Activated CD4-positive, alpha-beta T cell treated with anti-CD3 and anti-CD28 coated beads, Interleukin-2, amount 10 ng/mL, durations not matched to agents 7 days and 5 days (primary cell): ENCODE measurements around the gene MYH9. TPM values are rescaled to one million over a fixed set of nuclear protein-coding genes. Genes with fewer than 3 reads are reported as not detected.

Experiments used
- CTCF ChIA-PET: fragments of 350-600 bp; sonication (Branson Sonifier 250); formaldehyde crosslinking; loops from one replicate; lab custom pipeline; 2021; ENCODE audit warnings: antibody characterized with exemption; lab: Charles Lee
- POLR2A ChIA-PET: fragments of 350-600 bp; sonication (Branson Sonifier 250); formaldehyde crosslinking; loops from one replicate; lab custom pipeline; 2021; ENCODE audit warnings: antibody characterized with exemption; lab: Charles Lee
- DNase-seq: peaks from one replicate; pipeline ENCODE4 v3.0.0-alpha.2; 2020
- H3K27ac Mint-ChIP-seq: one replicate; pipeline ENCODE4 v1.8.0; 2021; ENCODE audit warnings: mild to moderate bottlenecking, moderate library complexity, mixed read lengths
- H3K27me3 Mint-ChIP-seq: one replicate; pipeline ENCODE4 v1.8.0; 2021; ENCODE audit warnings: mixed read lengths
- H3K36me3 Mint-ChIP-seq: one replicate; pipeline ENCODE4 v1.8.0; 2021; ENCODE audit warnings: low read depth, mixed read lengths
- H3K4me1 Mint-ChIP-seq: one replicate; pipeline ENCODE4 v1.8.0; 2021; ENCODE audit warnings: mixed read lengths
- H3K4me3 Mint-ChIP-seq: one replicate; pipeline ENCODE4 v1.8.0; 2021; ENCODE audit warnings: mild to moderate bottlenecking, moderate library complexity, mixed read lengths
- H3K9me3 Mint-ChIP-seq: one replicate; pipeline ENCODE4 v1.8.0; 2021; ENCODE audit warnings: mixed read lengths
- total RNA-seq, 2 experiments: library from RNA; stranded (reverse); gene quantifications; one replicate each; pipeline ENCODE4 v1.2.3, GENCODE V29; 2021

MYH9 gene
- total RNA-seq, 2 experiments from 2014 or later = 881 to 1,009 TPM

DNA sequence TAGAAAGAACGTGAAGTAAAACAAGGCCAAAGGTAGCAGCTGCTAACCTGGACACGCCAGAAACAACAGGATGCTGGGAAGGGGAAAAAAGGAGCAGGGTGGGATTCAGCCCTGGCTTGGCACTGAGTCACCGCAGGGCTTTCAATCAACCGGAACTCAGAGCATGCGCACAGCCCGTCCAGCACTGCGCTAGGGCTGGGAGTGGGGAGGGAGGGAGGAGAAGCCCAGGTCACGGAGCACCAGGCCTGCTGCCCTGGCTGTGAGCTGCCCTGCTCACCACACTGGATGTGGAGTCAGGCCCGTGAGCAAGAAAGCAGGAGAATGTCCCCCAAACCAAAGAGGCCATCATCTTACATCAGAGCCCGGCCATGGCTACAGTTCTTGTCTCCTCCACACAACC lies 83.3 kb downstream of the MYH9 start:
- Mint-ChIP-seq H3K27ac (peak overlapping the region; percentile 68), H3K4me3 (no peak overlapping the region), H3K9me3 (no peaks in the 10 kb centered on the region), H3K36me3 (peaks cover 70% of the 10 kb centered on the region), H3K4me1 (peaks cover 17% of the 10 kb centered on the region), H3K27me3 (no peaks in the 10 kb centered on the region)
- no peak for DNase-seq
- ChIA-PET CTCF (no interaction called here), POLR2A (no interaction called here)

DNA sequence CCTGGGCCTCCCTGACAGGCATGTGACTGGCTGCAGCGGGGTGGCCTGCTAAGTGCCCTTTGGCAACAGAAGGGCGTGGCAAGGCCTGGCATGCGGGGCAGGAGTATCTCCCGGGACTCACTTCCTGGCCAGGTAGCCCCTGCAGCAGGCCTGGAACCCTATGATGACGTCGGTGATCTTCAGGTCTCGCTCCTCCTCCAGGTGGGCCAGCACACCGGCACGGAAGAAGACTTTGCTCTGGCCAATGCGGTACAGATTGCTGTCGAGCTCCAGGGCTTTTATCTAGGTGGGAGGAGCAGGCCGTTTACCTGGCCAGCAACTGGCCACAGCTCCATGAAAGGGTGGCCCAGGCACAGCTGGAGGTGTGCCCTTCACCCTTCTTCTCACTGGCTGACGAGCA lies 83.9 kb downstream of the MYH9 start:
- CTCF ChIA-PET = interaction anchor here (4.5 kb wide), 1 partner anchor 16 kb away, joined by 35 read pairs; no protein-coding TSS in a partner anchor
- Mint-ChIP-seq H3K4me1 (peaks cover 17% of the 10 kb centered on the region), H3K9me3 (no peaks in the 10 kb centered on the region), H3K27me3 (no peaks in the 10 kb centered on the region), H3K4me3 (no peak overlapping the region), H3K36me3 (peaks cover 69% of the 10 kb centered on the region), H3K27ac (peak overlapping the region; percentile 68)
- POLR2A ChIA-PET = no interaction called here
- no peak for DNase-seq

DNA sequence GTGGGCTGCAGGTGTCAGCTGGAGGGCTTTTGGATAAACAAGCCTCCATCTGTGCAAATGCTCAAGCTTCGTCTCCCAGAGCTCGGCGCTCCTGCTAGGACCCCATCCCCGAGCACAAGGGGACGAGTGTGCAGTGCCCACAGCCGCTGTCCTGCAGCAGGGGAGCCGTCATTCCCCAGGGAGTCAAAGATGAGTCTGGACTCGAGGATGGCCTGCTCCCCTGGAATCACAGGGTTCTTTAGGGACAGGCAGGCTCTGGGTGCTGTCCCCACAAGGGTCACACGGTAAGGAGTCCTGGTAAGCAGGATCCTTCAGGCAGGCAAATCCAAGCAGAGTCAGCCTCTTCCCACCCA lies 84.7 kb downstream of the MYH9 start:
- H3K4me3 Mint-ChIP-seq = no peak overlapping the region
- H3K27me3 Mint-ChIP-seq = no peaks in the 10 kb centered on the region
- no peak for DNase-seq
- ChIA-PET POLR2A (no interaction called here), CTCF (interaction anchor here (2.2 to 5.2 kb wide), 4 partner anchors 9 to 168 kb away, joined by 13 to 44 read pairs (median 28); no protein-coding TSS in a partner anchor)
- peak overlapping the region; percentile 13 for H3K27ac Mint-ChIP-seq
- H3K9me3 Mint-ChIP-seq = no peaks in the 10 kb centered on the region
- peaks cover 69% of the 10 kb centered on the region for H3K36me3 Mint-ChIP-seq
- peaks cover 15% of the 10 kb centered on the region for H3K4me1 Mint-ChIP-seq

DNA sequence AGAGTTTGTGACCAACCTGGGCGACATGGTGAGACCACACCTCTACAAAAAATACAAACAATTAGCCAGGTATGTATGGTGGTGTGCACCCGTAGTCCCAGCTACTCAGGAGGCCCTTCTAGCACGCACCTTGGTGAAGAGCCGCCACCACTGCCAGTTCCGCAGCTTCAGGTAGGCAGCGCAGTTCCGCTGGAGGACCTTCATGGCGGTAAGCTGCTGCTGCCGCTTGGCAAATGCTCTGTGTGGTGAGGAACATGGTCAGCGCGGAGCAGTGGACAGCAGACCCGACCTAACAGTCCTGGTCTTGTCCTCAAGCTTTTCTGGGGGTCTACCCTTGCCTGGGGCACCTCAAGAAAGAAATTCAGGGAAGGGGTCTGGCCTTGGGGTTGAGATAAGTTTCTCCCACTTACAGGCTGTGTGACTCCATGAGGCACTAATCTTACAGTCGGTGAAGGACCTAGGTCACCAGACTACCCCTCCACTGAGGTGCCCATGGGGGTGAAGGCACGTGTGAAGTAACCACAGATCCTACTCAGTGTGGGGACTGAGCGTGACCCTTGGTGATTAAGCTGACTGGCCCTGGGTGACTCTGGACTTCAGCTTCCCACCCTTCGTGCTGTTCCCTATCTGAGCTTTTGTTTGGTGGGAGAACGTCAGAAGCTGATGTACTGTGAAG lies 85.2 kb downstream of the MYH9 start:
- no peak for DNase-seq
- Mint-ChIP-seq H3K27ac (no peak overlapping the region), H3K9me3 (no peaks in the 10 kb centered on the region), H3K4me3 (no peak overlapping the region), H3K4me1 (peaks cover 13% of the 10 kb centered on the region), H3K27me3 (no peaks in the 10 kb centered on the region), H3K36me3 (peaks cover 74% of the 10 kb centered on the region)
- CTCF ChIA-PET = interaction anchor here (1.2 to 5.2 kb wide), 8 partner anchors 9 to 207 kb away, joined by 4 to 44 read pairs (median 12); no protein-coding TSS in a partner anchor
- POLR2A ChIA-PET = interaction anchor here (0.6 kb wide), 1 partner anchor 36 kb away, joined by 3 read pairs; no protein-coding TSS in a partner anchor

DNA sequence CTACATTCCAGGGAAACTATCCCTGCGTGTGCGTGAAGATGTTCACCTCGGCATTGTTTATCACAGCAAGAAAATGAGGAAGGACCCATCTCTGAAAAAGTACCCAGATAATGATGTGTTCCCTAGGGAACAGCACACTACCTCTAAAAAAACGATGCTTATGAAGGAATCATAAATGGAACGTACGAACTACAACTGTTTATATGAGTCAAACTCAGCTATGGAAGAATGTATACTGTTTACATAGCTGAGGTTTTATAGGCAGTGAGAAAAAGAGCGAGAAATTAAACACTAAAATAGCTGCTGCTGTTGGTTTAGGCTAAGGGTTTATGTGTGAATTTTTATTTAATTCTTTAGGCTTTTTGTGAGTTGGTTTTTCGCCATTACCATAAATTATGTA lies 85.9 kb downstream of the MYH9 start:
- DNase-seq = no peak
- POLR2A ChIA-PET = interaction anchor here (0.6 kb wide), 1 partner anchor 37 kb away, joined by 3 read pairs; no protein-coding TSS in a partner anchor
- Mint-ChIP-seq H3K4me1 (peaks cover 16% of the 10 kb centered on the region), H3K27me3 (no peaks in the 10 kb centered on the region), H3K9me3 (no peaks in the 10 kb centered on the region), H3K36me3 (peaks cover 75% of the 10 kb centered on the region), H3K27ac (peak overlapping the region; percentile 60), H3K4me3 (no peak overlapping the region)
- CTCF ChIA-PET = interaction anchor here (0.6 to 5.2 kb wide), 17 partner anchors 9 to 208 kb away, joined by 3 to 44 read pairs (median 8); no protein-coding TSS in a partner anchor

DNA sequence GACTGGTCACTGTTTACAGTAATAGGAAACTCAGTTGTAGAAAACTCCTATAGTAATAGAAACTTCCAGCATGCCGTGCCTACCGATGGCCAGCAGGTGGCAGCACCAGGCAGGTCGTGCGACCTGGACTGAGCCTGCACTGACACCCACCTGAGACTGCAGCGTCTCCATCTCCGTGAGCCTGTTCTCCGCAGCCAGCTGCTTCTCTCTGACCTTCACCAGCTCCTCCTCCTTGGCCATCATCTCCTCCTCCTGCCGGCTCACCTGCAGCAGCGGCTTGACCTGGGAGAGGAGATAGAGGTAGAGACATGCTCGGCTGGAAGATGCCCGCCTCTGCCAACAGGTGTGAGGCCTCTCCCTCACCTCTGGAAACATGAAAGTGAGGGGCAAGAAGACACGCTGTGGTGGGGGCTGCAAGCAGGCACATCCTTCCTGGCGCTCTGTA lies 86.4 kb downstream of the MYH9 start:
- Mint-ChIP-seq H3K27me3 (no peaks in the 10 kb centered on the region), H3K36me3 (peaks cover 74% of the 10 kb centered on the region), H3K9me3 (no peaks in the 10 kb centered on the region), H3K4me3 (no peak overlapping the region), H3K27ac (peak overlapping the region; percentile 60), H3K4me1 (peaks cover 16% of the 10 kb centered on the region)
- ChIA-PET POLR2A (no interaction called here), CTCF (interaction anchor here (0.6 to 5.2 kb wide), 22 partner anchors 8 to 209 kb away, joined by 3 to 44 read pairs (median 7); no protein-coding TSS in a partner anchor)
- peak; percentile 87 for DNase-seq

DNA sequence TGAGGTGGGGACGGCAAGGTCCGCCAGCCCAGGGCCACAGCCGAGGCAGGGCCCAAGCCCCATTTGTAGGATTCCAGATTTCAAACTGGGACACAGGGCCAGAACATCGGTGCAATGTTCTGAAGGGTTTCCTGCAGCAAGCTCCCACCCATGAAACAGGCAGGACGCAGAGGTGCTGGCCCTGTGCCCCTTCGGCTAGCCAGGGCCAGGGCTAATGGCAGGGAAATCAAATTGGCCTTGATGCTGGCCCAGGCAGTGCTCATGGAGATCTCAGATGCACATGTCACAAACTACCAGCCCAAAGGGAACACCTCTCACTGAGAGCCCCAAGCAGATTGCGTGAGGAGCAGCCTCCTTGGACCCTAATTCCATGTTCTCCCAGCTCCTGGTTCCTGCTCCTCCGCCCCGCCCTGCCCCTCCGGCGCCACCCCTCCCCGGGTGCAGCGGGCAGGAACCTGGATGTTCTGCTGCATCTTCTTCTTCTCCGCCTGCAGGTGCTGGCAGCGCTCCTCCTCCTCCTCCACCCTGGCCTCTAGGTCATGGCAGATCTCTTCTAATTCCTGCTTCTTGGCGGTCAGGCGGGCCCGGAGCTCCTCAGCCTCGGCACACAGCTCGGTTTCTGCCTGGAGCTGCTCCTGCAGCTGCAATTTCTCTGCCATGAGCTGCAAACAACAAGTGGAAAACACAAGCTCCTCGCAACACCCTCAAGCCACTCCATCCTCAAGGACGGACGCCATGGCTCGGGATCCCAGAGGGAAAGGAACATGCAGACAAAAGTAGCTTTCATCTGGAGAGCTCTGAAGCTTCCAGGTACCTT lies 87.2 kb downstream of the MYH9 start:
- H3K4me3 Mint-ChIP-seq = no peak overlapping the region
- peaks cover 20% of the 10 kb centered on the region for H3K4me1 Mint-ChIP-seq
- H3K36me3 Mint-ChIP-seq = peaks cover 74% of the 10 kb centered on the region
- no peaks in the 10 kb centered on the region for H3K27me3 Mint-ChIP-seq
- ChIA-PET POLR2A (no interaction called here), CTCF (interaction anchor here (0.5 to 5.2 kb wide), 27 partner anchors 8 to 229 kb away, joined by 3 to 44 read pairs (median 5); partner anchors contain the start of genes APOL2 and EIF3D)
- peak overlapping the region; percentile 25 for H3K27ac Mint-ChIP-seq
- no peak for DNase-seq
- H3K9me3 Mint-ChIP-seq = no peaks in the 10 kb centered on the region

DNA sequence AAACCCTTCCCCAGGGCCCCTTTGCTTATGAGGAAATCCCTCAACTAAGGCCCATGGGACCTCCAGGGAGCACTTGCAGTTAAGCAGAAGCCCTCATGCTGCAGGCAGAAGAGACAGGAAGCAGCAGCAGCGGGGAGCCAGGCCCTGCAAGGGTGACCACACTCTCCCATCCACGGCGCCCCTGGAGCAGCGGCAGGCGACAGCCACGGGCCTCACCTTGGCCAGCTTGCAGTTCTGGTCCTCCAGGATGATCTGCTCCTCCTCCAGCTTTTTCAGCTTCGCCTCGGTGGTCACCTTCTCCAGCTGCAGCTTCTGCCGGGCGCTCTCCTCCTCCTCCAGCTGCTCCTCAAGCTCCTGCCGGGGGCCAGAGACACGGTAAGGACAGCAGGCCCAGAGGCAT lies 87.9 kb downstream of the MYH9 start:
- peaks cover 21% of the 10 kb centered on the region for H3K4me1 Mint-ChIP-seq
- H3K4me3 Mint-ChIP-seq = no peak overlapping the region
- H3K9me3 Mint-ChIP-seq = no peaks in the 10 kb centered on the region
- peaks cover 74% of the 10 kb centered on the region for H3K36me3 Mint-ChIP-seq
- H3K27me3 Mint-ChIP-seq = no peaks in the 10 kb centered on the region
- ChIA-PET CTCF (interaction anchor here (1.1 to 5.2 kb wide), 9 partner anchors 12 to 210 kb away, joined by 4 to 44 read pairs (median 9); no protein-coding TSS in a partner anchor), POLR2A (interaction anchor here (0.6 kb wide), 1 partner anchor 16 kb away, joined by 4 read pairs; no protein-coding TSS in a partner anchor)
- H3K27ac Mint-ChIP-seq = no peak overlapping the region
- DNase-seq = no peak

DNA sequence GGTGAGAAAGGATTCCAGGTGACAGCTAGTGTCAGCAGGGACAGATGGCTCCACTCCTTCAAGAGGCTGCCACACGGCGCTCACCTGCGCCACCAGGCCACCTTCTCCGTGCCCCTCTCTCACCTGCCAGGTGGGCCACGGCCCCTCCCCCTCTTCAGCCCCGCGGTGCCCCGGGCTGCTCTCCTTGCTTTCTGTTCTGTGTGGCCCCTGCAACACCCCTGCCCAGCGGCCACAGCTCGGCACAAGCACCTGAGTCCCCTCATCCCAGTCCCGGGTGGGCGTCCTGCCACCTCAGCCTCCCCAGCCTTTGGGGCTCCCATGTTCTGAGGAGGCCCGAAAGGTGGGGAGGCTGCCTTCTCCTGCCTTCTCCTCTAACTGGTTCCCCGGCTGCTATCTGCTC lies 88.5 kb downstream of the MYH9 start:
- Mint-ChIP-seq H3K36me3 (peaks cover 78% of the 10 kb centered on the region), H3K4me3 (no peak overlapping the region), H3K9me3 (no peaks in the 10 kb centered on the region), H3K4me1 (peaks cover 24% of the 10 kb centered on the region), H3K27ac (peak overlapping the region; percentile 50), H3K27me3 (no peaks in the 10 kb centered on the region)
- CTCF ChIA-PET = interaction anchor here (1.3 to 5.2 kb wide), 5 partner anchors 8 to 171 kb away, joined by 3 to 44 read pairs (median 8); no protein-coding TSS in a partner anchor
- DNase-seq = no peak
- POLR2A ChIA-PET = interaction anchor here (0.6 kb wide), 2 partner anchors 17 to 445 kb away, joined by 4 read pairs; no protein-coding TSS in a partner anchor

DNA sequence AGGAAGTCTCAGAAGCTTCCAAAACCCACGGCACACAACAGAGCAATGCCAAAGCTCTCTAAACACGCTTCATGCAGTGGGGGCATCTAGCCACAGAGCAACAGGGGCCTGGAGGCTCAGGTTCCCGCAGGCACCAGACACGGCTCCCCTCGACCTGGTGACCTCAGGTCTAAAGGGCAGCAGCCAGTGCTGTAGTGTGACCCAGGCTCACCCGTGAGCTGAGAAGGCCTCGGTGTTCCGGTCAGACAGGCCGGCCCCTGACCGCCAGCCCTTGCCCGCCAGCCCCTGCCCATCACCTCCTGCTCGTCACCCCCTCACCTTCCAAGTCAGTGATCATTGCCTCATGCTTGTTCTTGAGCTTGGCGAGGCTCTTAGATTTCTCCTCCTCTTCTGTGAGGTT lies 89.2 kb downstream of the MYH9 start:
- peak overlapping the region; percentile 13 for H3K27ac Mint-ChIP-seq
- H3K27me3 Mint-ChIP-seq = no peaks in the 10 kb centered on the region
- ChIA-PET POLR2A (interaction anchor here (0.6 kb wide), 1 partner anchor 446 kb away, joined by 4 read pairs; no protein-coding TSS in a partner anchor), CTCF (interaction anchor here (0.5 to 5.2 kb wide), 8 partner anchors 9 to 212 kb away, joined by 3 to 44 read pairs (median 4); no protein-coding TSS in a partner anchor)
- H3K9me3 Mint-ChIP-seq = no peaks in the 10 kb centered on the region
- DNase-seq = no peak
- peaks cover 78% of the 10 kb centered on the region for H3K36me3 Mint-ChIP-seq
- H3K4me3 Mint-ChIP-seq = no peak overlapping the region
- peaks cover 27% of the 10 kb centered on the region for H3K4me1 Mint-ChIP-seq

DNA sequence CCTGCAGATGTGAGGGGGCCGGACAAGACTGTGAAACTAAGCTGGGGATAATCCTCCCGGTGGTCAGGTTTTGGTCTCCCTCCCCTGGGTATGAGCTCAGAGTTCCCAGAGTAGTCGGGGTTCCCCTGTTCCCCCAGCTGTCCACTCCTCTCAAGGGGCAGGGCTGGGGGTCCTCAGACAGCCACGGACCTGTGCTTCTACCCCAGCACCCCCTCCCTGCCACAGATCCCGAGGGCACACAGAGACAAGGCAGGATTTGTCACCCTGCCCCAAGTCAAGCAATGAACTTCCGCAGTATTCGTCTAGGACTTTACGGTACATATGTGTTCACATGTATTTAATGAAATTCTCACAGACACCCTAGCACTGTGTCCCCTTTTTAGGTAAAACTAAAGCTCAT lies 89.6 kb downstream of the MYH9 start:
- peaks cover 80% of the 10 kb centered on the region for H3K36me3 Mint-ChIP-seq
- no peak for DNase-seq
- H3K27me3 Mint-ChIP-seq = no peaks in the 10 kb centered on the region
- ChIA-PET CTCF (interaction anchor here (0.5 to 5.2 kb wide), 9 partner anchors 10 to 212 kb away, joined by 3 to 44 read pairs (median 3); partner anchors contain the start of gene APOL2), POLR2A (no interaction called here)
- no peak overlapping the region for H3K27ac Mint-ChIP-seq
- H3K4me1 Mint-ChIP-seq = peaks cover 32% of the 10 kb centered on the region
- H3K9me3 Mint-ChIP-seq = no peaks in the 10 kb centered on the region
- no peak overlapping the region for H3K4me3 Mint-ChIP-seq

DNA sequence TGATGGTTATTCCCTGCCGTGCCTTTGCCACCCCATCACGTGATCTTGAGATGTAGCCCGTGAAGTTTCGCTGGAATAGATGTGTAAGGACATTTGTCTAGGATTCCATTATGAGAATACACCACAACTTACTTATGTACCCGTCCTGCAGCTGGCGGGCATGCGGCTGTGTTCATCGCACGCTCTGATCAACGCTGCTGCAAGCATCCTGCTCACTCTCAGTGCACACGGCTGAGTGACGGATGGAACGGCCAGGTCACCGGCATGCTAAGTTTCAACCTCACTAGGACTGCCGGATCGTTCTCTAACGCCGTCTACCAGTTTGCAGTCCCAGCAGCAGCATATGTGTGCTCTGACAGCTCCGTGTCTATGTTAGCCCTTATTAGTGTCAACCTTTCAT lies 90.2 kb downstream of the MYH9 start:
- POLR2A ChIA-PET = no interaction called here
- Mint-ChIP-seq H3K27me3 (no peaks in the 10 kb centered on the region), H3K36me3 (peaks cover 82% of the 10 kb centered on the region), H3K4me1 (peaks cover 36% of the 10 kb centered on the region), H3K9me3 (no peaks in the 10 kb centered on the region), H3K27ac (no peak overlapping the region), H3K4me3 (no peak overlapping the region)
- DNase-seq = no peak
- CTCF ChIA-PET = interaction anchor here (1.0 to 3.0 kb wide), 7 partner anchors 9 to 119 kb away, joined by 3 to 11 read pairs (median 3); partner anchors contain the start of gene APOL2
